ENCODE results near the gene SEMA3A.

GRCh38 chr7:84095971-84096370 lies 98.6 kb downstream of the SEMA3A start:
- TF ChIP-seq, protein P1, sequence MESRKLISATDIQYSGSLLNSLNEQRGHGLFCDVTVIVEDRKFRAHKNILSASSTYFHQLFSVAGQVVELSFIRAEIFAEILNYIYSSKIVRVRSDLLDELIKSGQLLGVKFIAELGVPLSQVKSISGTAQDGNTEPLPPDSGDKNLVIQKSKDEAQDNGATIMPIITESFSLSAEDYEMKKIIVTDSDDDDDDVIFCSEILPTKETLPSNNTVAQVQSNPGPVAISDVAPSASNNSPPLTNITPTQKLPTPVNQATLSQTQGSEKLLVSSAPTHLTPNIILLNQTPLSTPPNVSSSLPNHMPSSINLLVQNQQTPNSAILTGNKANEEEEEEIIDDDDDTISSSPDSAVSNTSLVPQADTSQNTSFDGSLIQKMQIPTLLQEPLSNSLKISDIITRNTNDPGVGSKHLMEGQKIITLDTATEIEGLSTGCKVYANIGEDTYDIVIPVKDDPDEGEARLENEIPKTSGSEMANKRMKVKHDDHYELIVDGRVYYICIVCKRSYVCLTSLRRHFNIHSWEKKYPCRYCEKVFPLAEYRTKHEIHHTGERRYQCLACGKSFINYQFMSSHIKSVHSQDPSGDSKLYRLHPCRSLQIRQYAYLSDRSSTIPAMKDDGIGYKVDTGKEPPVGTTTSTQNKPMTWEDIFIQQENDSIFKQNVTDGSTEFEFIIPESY (IDR thresholded peaks at IDR 0.05): no peak
- TF ChIP-seq CTCF (IDR thresholded peaks at IDR 0.05; ENCODE audit: low read depth, low read length, missing input control) (no peak), YY1 (IDR thresholded peaks at IDR 0.05) (no peak), REST (IDR thresholded peaks at IDR 0.05) (no peak), MAX (IDR thresholded peaks at IDR 0.05) (no peak), EGR1 (IDR thresholded peaks at IDR 0.05; ENCODE audit: low read depth in 2 of 2) (no peak), GABPA (IDR thresholded peaks at IDR 0.05 in 1 of 2, conservative IDR thresholded peaks at IDR 0.05 in 1 of 2) (no peak), TAF1 (conservative IDR thresholded peaks at IDR 0.05) (no peak), RAD21 (IDR thresholded peaks at IDR 0.05) (no peak), SP1 (IDR thresholded peaks at IDR 0.05) (no peak), JUND (IDR thresholded peaks at IDR 0.05) (no peak), NR2F2 (IDR thresholded peaks at IDR 0.05) (no peak)

All from liver (tissue), 3 donors.